Uterus (tissue), 2 donors: ENCODE measurements around the gene C2orf92.

ENCODE experiments used
- POLR2A ChIP-seq, 2 donors: fragments of 450-650 bp; IDR thresholded peaks; one replicate each; pipeline ENCODE4 v1.6.1; 2016; ENCODE audit warnings: antibody characterized with exemption in 2 of 2, mild to moderate bottlenecking in 1 of 2, moderate library complexity in 1 of 2
- TF ChIP-seq, protein P1 (sequence below), 4 experiments: fragments of 200-600 bp in 2 of 4; fragments of 450-650 bp in 2 of 4; sonication (generic) in 2 of 4; IDR thresholded peaks; one replicate each; pipeline ENCODE4 v1.5.1; 2016 to 2019; ENCODE audit warnings: antibody characterized with exemption in 4 of 4, mild to moderate bottlenecking in 2 of 4, moderate library complexity in 1 of 4

GRCh38 chr2:97645112-97645694, 24.3 kb upstream of the C2orf92 start:
- TF ChIP-seq POLR2A (IDR thresholded peaks at IDR 0.05) = no peak
- TF ChIP-seq, protein P1, sequence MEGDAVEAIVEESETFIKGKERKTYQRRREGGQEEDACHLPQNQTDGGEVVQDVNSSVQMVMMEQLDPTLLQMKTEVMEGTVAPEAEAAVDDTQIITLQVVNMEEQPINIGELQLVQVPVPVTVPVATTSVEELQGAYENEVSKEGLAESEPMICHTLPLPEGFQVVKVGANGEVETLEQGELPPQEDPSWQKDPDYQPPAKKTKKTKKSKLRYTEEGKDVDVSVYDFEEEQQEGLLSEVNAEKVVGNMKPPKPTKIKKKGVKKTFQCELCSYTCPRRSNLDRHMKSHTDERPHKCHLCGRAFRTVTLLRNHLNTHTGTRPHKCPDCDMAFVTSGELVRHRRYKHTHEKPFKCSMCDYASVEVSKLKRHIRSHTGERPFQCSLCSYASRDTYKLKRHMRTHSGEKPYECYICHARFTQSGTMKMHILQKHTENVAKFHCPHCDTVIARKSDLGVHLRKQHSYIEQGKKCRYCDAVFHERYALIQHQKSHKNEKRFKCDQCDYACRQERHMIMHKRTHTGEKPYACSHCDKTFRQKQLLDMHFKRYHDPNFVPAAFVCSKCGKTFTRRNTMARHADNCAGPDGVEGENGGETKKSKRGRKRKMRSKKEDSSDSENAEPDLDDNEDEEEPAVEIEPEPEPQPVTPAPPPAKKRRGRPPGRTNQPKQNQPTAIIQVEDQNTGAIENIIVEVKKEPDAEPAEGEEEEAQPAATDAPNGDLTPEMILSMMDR (IDR thresholded peaks at IDR 0.05) = no peak
